Lower leg skin (tissue), 4 donors: ENCODE data around the gene APOBEC3C. TPM values are rescaled to one million over a fixed set of nuclear protein-coding genes. Genes with fewer than 3 reads are reported as not detected.
A peak's percentile ranks its signal among the peaks of the same experiment; 100 is the strongest.
"Not testable (repeated sequence)": the region's sequence is repeated elsewhere in the genome, so short reads cannot be mapped to it uniquely, and the experiment has no call there.

Source experiments
- DNase-seq, 2 donors: peaks; one replicate each; pipeline ENCODE4 v3.0.0-alpha.2; 2019; ENCODE audit warnings: low spot score in 2 of 2
- H3K4me3 ChIP-seq: fragments of 200-600 bp; sonication (generic); 2 replicates; pipeline ENCODE4 v1.5.1; 2017; ENCODE audit warnings: mild to moderate bottlenecking, low read depth; ENCODE audit not compliant: poor library complexity, severe bottlenecking
- POLR2A ChIP-seq, 2 donors: fragments of 450-650 bp; IDR thresholded peaks; one replicate each; pipeline ENCODE4 v1.6.1; 2016 to 2017; ENCODE audit warnings: antibody characterized with exemption in 2 of 2, mild to moderate bottlenecking in 1 of 2, moderate library complexity in 1 of 2
- WGBS, 2 donors: methylation state at CpG; one replicate each; pipeline ENCODE4 v1.1.5; 2018; 5-methylcytosine and 5-hydroxymethylcytosine counted together
- intact Hi-C: fragments of 100-400 bp; cut with DNase I; formaldehyde crosslinking; loops from one replicate; pipeline ENCODE4 v1.15.0; 2023; ENCODE audit warnings: low total_unique reads
- total RNA-seq, 4 donors: library from RNA; depleted of rRNA; stranded (reverse); fragments of >200 nt; gene quantifications; one replicate each; pipeline ENCODE4 v1.1.0, GENCODE V29; 2016
- TF ChIP-seq, protein P1 (sequence below), 3 donors: fragments of 450-650 bp; IDR thresholded peaks; one replicate each; pipeline ENCODE4 v1.5.1; 2016; ENCODE audit warnings: antibody characterized with exemption in 3 of 3, mild to moderate bottlenecking in 3 of 3, moderate library complexity in 2 of 3

APOBEC3C gene
- total RNA-seq, 4 donors from 2014 or later: 4.6 to 8.0 (median 6.8) TPM

DNA sequence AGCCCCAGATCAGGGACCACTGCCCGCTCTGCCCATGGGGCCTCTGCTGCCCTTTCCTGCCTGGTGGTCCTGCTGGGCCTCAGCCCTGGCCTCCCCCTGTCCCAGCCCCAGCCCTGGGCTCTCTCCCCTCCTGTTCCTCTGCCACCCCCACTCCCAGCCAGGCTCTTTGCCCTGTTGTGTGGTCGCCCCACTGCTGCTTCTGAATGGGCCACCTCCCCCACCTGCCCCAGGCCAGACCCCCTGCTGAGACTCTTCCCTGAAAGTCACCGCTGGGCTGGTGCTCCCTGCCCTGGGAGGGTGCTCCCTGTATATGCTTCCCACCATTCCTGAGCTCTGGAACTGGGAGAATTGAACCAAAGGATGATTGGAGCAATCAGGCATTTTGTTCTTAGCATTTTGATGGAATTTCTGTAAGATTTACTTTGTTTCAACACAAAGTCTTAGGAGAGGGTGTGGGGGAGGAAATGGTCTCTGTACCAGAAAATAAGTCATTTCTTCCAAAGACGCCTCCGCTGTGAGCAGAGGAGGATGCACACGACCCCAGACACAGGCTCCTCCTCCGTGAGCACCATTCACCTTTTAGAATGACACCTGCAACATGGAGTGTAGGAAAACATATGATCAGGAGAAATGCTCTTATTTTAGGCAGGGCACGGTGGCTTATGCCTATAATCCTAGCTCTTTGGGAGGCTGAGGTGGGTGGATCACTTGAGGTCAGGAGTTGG, 26.7 kb upstream of the APOBEC3C start:
- TF ChIP-seq POLR2A (IDR thresholded peaks at IDR 0.05): no peak
- TF ChIP-seq, protein P1, sequence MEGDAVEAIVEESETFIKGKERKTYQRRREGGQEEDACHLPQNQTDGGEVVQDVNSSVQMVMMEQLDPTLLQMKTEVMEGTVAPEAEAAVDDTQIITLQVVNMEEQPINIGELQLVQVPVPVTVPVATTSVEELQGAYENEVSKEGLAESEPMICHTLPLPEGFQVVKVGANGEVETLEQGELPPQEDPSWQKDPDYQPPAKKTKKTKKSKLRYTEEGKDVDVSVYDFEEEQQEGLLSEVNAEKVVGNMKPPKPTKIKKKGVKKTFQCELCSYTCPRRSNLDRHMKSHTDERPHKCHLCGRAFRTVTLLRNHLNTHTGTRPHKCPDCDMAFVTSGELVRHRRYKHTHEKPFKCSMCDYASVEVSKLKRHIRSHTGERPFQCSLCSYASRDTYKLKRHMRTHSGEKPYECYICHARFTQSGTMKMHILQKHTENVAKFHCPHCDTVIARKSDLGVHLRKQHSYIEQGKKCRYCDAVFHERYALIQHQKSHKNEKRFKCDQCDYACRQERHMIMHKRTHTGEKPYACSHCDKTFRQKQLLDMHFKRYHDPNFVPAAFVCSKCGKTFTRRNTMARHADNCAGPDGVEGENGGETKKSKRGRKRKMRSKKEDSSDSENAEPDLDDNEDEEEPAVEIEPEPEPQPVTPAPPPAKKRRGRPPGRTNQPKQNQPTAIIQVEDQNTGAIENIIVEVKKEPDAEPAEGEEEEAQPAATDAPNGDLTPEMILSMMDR (IDR thresholded peaks at IDR 0.05): no peak
- WGBS, 2 donors: 87% methylated on average over 8 of the region's 8 CpGs; no CpG with 5 or more reads in 1 of the 2 donors
- no peak for DNase-seq
- intact Hi-C loops: no loop called here
- no peak overlapping the region for H3K4me3 ChIP-seq

DNA sequence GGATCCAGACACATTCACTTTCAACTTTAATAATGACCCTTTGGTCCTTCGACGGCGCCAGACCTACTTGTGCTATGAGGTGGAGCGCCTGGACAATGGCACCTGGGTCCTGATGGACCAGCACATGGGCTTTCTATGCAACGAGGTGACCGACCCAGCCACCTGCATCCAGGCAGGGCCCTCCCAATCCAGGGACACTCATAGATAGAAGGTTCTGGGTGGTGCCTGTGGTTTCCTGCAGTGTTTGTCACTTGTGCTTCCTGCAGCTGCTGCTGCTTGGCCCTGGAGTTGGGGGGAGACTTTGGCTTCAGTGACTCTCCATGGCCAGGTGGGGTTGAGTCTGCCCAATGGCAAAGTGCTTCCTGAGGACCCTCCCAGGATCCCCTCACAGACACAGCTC, 24.6 kb upstream of the APOBEC3C start:
- TF ChIP-seq, protein P1 (IDR thresholded peaks at IDR 0.05): no peak
- no peak for TF ChIP-seq POLR2A (IDR thresholded peaks at IDR 0.05)
- 92% methylated on average over 6 of the region's 6 CpGs; no CpG with 5 or more reads in 1 of the 2 donors for WGBS, 2 donors
- intact Hi-C loops: no loop called here
- no peak overlapping the region for H3K4me3 ChIP-seq
- DNase-seq: no peak

DNA sequence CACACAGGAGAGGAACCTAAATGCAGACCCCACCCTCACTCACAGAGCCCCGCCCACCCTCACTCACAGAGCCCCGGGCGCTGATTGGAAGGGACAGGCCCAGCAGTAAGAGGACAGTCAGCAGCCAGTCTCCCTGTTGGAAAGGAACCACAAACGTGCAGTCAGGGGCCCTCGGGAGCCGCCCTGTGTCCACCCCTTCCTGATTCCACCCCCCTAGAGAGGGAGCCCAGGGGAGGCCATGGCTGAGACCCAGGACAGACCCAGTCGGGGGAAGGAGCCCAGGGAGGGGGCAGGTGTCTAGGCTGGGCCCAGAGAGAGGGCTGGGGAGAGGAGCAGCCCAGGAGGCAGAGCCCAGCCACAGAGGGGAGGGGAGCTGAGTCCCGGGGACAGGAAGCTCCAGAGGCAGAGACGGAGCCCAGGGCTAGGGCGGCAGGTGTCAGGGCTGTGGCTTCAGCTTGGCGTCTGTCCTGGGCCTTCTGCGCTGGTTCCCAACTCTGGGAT, 21.1 kb upstream of the APOBEC3C start:
- intact Hi-C loops, DNase-seq, H3K4me3 ChIP-seq: not testable (repeated sequence)
- WGBS, 2 donors: 19 to 38% methylated on average over 8 to 11 of the region's 12 CpGs

DNA sequence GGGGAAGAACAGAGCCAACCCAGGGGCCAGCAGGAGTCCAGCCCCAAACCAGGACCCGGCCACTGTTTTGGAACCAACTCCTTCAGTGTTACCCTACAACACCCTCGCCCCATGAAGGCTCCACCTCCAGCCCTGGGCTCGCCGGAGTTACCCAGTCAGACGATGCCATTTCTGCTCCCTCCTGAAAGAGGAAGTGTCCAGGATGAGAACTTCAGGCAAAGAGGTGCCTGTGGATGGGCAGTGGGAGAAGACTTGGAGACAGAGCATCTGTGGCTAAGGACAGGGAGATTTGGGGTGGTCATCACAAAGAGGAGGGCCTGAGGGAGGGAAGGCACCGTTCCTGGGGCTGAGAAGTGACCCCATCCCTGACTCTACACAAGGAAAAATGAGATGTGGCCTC, 18.0 kb upstream of the APOBEC3C start:
- DNase-seq: no peak
- intact Hi-C loops: no loop called here
- WGBS, 2 donors: 59 to 73% methylated on average over 6 of the region's 6 CpGs
- TF ChIP-seq, protein P1 (IDR thresholded peaks at IDR 0.05): no peak
- TF ChIP-seq POLR2A (IDR thresholded peaks at IDR 0.05): no peak
- H3K4me3 ChIP-seq: no peak overlapping the region

DNA sequence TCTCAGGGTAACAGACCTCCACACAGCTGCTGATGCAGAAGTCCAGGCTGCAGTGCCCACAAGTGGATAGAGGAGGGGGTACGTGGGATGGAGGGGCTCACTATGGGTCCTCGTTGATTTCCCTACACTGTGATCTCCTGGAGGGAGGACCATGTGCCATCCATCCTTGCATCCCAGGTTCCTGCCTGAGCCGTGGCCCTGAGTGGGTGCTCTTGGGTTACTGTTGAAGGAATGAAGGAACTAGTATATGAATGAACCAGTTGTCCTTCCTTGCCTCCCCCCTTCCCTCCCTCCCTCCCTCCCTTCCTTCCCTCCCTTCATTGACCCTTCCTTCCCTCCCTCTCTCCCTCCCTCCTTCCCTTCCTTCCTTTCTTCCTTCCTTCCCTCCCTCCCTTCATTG, 16.5 kb upstream of the APOBEC3C start:
- TF ChIP-seq, protein P1 (IDR thresholded peaks at IDR 0.05): no peak
- TF ChIP-seq POLR2A (IDR thresholded peaks at IDR 0.05): no peak
- H3K4me3 ChIP-seq: no peak overlapping the region
- WGBS, 2 donors: 80 to 93% methylated on average over 3 of the region's 3 CpGs
- intact Hi-C loops: no loop called here
- no peak for DNase-seq

DNA sequence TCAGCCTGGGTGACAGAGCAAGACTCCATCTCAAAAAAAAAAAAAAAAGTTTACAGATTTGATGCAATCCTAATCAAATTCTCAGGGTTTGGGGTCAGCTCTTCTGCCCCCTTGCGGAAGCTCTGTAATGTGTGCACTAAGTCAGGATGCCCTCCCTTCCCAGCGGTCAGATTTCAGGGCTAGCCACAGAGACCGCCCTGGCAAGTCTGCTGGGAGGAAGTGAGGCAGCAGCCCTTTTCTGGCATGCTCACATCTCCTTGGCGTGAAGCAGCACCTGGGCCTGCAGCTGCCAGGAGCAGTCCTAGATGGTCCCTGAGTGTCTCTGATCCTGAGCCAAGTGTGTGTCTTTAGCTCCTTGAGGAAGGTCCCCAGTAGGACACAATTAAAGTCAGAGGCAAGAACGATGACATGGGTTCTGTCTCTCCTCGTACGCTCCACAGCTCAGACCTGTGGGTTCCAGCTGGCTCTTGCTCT, 10.9 kb upstream of the APOBEC3C start:
- WGBS, 2 donors: 8 to 11% methylated on average over 7 of the region's 7 CpGs
- intact Hi-C loops: no loop called here
- H3K4me3 ChIP-seq: no peak overlapping the region
- peak; percentile 55 to 93 for DNase-seq
- TF ChIP-seq POLR2A (IDR thresholded peaks at IDR 0.05): no peak
- TF ChIP-seq, protein P1 (IDR thresholded peaks at IDR 0.05): peak in 1 of 3 donors; percentile 71
